ENCODE data around the gene RBBP7.

DNA sequence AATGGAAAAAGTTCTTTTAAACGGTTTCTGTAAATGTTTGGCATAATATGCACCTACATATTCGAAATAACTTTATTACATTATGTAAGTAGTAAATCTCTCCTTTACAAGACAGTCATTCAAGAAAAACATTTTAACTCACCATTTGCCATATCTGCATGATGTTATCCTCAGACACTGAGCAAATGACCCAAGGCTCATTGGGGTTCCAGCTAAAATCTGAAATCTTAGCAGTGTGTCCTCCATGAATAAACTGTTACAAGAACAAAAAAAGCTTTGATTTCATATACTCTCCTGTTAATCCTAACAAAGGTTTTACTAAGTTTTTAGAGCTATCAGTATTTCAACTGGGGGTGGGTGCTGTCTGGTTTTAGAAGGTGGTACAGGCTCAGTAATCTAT, 24.5 kb downstream of the RBBP7 start:
- TF ChIP-seq TCF12 (IDR thresholded peaks at IDR 0.05; ENCODE audit: low read depth, low read length) (no peak), EZH2 (IDR thresholded peaks at IDR 0.05; ENCODE audit: low read depth, low read length, severe bottlenecking) (no peak), SIN3A (conservative IDR thresholded peaks at IDR 0.05 in 1 of 2, IDR thresholded peaks at IDR 0.05 in 1 of 2; ENCODE audit: low read depth in 1 of 2, low read length in 2 of 2) (no peak), CBX5 (IDR thresholded peaks at IDR 0.05; ENCODE audit: low read depth, low read length) (no peak), YY1 (IDR thresholded peaks at IDR 0.05; ENCODE audit: low read depth, low read length) (no peak), KDM4A (IDR thresholded peaks at IDR 0.05; ENCODE audit: low read depth, low read length, severe bottlenecking) (no peak), GABPA (IDR thresholded peaks at IDR 0.05; ENCODE audit: borderline replicate concordance, insufficient read depth, low read length) (no peak), RFX5 (IDR thresholded peaks at IDR 0.05; ENCODE audit: borderline replicate concordance, low read depth, low read length) (no peak), RBBP5 (IDR thresholded peaks at IDR 0.05; ENCODE audit: borderline replicate concordance, low read depth, low read length) (no peak), POLR2AphosphoS5 (IDR thresholded peaks at IDR 0.05; ENCODE audit: low read depth, low read length) (no peak)
- TF ChIP-seq, protein P1, sequence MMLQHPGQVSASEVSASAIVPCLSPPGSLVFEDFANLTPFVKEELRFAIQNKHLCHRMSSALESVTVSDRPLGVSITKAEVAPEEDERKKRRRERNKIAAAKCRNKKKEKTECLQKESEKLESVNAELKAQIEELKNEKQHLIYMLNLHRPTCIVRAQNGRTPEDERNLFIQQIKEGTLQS (IDR thresholded peaks at IDR 0.05; ENCODE audit: insufficient read depth, low read depth, low read length) = no peak
- TF ChIP-seq, protein P2, sequence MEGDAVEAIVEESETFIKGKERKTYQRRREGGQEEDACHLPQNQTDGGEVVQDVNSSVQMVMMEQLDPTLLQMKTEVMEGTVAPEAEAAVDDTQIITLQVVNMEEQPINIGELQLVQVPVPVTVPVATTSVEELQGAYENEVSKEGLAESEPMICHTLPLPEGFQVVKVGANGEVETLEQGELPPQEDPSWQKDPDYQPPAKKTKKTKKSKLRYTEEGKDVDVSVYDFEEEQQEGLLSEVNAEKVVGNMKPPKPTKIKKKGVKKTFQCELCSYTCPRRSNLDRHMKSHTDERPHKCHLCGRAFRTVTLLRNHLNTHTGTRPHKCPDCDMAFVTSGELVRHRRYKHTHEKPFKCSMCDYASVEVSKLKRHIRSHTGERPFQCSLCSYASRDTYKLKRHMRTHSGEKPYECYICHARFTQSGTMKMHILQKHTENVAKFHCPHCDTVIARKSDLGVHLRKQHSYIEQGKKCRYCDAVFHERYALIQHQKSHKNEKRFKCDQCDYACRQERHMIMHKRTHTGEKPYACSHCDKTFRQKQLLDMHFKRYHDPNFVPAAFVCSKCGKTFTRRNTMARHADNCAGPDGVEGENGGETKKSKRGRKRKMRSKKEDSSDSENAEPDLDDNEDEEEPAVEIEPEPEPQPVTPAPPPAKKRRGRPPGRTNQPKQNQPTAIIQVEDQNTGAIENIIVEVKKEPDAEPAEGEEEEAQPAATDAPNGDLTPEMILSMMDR (IDR thresholded peaks at IDR 0.05; ENCODE audit: control extremely low read depth in 1 of 3, insufficient read depth in 1 of 3, low read depth in 1 of 3, low read length in 3 of 3) = no peak
- TF ChIP-seq, protein P3, sequence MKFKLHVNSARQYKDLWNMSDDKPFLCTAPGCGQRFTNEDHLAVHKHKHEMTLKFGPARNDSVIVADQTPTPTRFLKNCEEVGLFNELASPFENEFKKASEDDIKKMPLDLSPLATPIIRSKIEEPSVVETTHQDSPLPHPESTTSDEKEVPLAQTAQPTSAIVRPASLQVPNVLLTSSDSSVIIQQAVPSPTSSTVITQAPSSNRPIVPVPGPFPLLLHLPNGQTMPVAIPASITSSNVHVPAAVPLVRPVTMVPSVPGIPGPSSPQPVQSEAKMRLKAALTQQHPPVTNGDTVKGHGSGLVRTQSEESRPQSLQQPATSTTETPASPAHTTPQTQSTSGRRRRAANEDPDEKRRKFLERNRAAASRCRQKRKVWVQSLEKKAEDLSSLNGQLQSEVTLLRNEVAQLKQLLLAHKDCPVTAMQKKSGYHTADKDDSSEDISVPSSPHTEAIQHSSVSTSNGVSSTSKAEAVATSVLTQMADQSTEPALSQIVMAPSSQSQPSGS (IDR thresholded peaks at IDR 0.05; ENCODE audit: low read length) = no peak

Measured in H1 (cell line).